GM21786 (cell line): ENCODE measurements around the gene ERC2.

Experiments used
- ATAC-seq: cut with Tn5 transposase; IDR thresholded peaks from one replicate; pipeline ENCODE4 v1.9.1; 2021; ENCODE audit not compliant: unreplicated experiment

ERC2 gene

GRCh38 chr3:55766753-55767152 is 701.5 kb downstream of the ERC2 start:
- no peak for ATAC-seq

- no peak for ATAC-seq
Measured at GRCh38 chr3:55765906-55766701, 702.2 kb downstream of the ERC2 start.

- ATAC-seq = no peak
Measured at GRCh38 chr3:55765398-55765797, 702.9 kb downstream of the ERC2 start.

- ATAC-seq = no peak
Measured at GRCh38 chr3:55756976-55757375, 711.3 kb downstream of the ERC2 start.

- no peak for ATAC-seq
Measured at GRCh38 chr3:55755516-55756205, 712.6 kb downstream of the ERC2 start.

- no peak for ATAC-seq
Measured at GRCh38 chr3:55752911-55753310, 715.4 kb downstream of the ERC2 start.

- no peak for ATAC-seq
Measured at GRCh38 chr3:55751730-55752129, 716.5 kb downstream of the ERC2 start.

GRCh38 chr3:55750525-55750924 is 717.7 kb downstream of the ERC2 start:
- ATAC-seq = no peak

- ATAC-seq = no peak
Measured at GRCh38 chr3:55749036-55749435, 719.2 kb downstream of the ERC2 start.

- ATAC-seq = no peak
Measured at GRCh38 chr3:55746808-55747413, 721.4 kb downstream of the ERC2 start.

- no peak for ATAC-seq
Measured at GRCh38 chr3:55742832-55743136, 725.5 kb downstream of the ERC2 start.

GRCh38 chr3:55742022-55742831 is 726.0 kb downstream of the ERC2 start:
- ATAC-seq = no peak

- ATAC-seq = no peak
Measured at GRCh38 chr3:55737186-55737585, 731.1 kb downstream of the ERC2 start.

GRCh38 chr3:55735976-55736375 is 732.3 kb downstream of the ERC2 start:
- no peak for ATAC-seq

- ATAC-seq = no peak
Measured at GRCh38 chr3:55731741-55732140, 736.5 kb downstream of the ERC2 start.

GRCh38 chr3:55729546-55729945 is 738.7 kb downstream of the ERC2 start:
- no peak for ATAC-seq

- ATAC-seq = no peak
Measured at GRCh38 chr3:55728461-55729100, 739.7 kb downstream of the ERC2 start.

GRCh38 chr3:55726501-55726775 is 741.8 kb downstream of the ERC2 start:
- no peak for ATAC-seq

- ATAC-seq = no peak
Measured at GRCh38 chr3:55725681-55726500, 742.4 kb downstream of the ERC2 start.

GRCh38 chr3:55724821-55725220 is 743.4 kb downstream of the ERC2 start:
- peak; percentile 52 for ATAC-seq
